Keratinocyte (primary cell): ENCODE results near the gene LYL1. TPM values are rescaled to one million over a fixed set of nuclear protein-coding genes. Genes with fewer than 3 reads are reported as not detected.

Source experiments
- DNase-seq: peaks from one replicate; pipeline ENCODE4 v3.0.0-alpha.2; 2011; ENCODE audit warnings: low read depth, missing footprints, low spot score
- FAIRE-seq: peaks from 2 replicates; lab custom pipeline; 2011; peaks lifted over from hg19 to GRCh38; lab: Jason Lieb, UNC
- H2AFZ ChIP-seq: 2 replicates; pipeline ENCODE4 v1.6.0; 2012; ENCODE audit warnings: low read length, control low read depth, inconsistent platforms; ENCODE audit not compliant: control insufficient read depth
- H3K27ac ChIP-seq: 2 replicates; pipeline ENCODE4 v1.5.1; 2011; ENCODE audit warnings: low read length; ENCODE audit not compliant: control insufficient read depth, insufficient read depth
- H3K27me3 ChIP-seq: 3 replicates; pipeline ENCODE4 v1.6.0; 2011; ENCODE audit warnings: low read length; ENCODE audit not compliant: control insufficient read depth, insufficient read depth; ENCODE audit errors: extremely low read depth
- H3K36me3 ChIP-seq, 2 experiments: 2 replicates in 1 of 2; 3 replicates in 1 of 2; pipeline ENCODE4 v1.5.1; 2011; ENCODE audit warnings: low read length in 2 of 2, mild to moderate bottlenecking in 1 of 2; ENCODE audit not compliant: control insufficient read depth in 2 of 2, insufficient read depth in 2 of 2; ENCODE audit errors: extremely low read depth in 1 of 2
- H3K4me1 ChIP-seq: 3 replicates; pipeline ENCODE4 v1.5.1; 2011; ENCODE audit warnings: low read length; ENCODE audit not compliant: control insufficient read depth, insufficient read depth; ENCODE audit errors: extremely low read depth
- H3K4me2 ChIP-seq: 3 replicates; pipeline ENCODE4 v1.6.0; 2011; ENCODE audit warnings: low read depth, low read length; ENCODE audit not compliant: control insufficient read depth, insufficient read depth; ENCODE audit errors: extremely low read depth
- H3K4me3 ChIP-seq, 3 experiments: fragments of 200-600 bp in 1 of 3; sonication (generic) in 1 of 3; 2 replicates in 2 of 3; 3 replicates in 1 of 3; pipeline ENCODE4 v1.5.1; 2011 to 2016; ENCODE audit warnings: low read length in 3 of 3, mild to moderate bottlenecking in 3 of 3, control low read depth in 2 of 3, inconsistent platforms in 1 of 3, low read depth in 1 of 3, mixed read lengths in 1 of 3, mixed run types in 1 of 3, moderate library complexity in 1 of 3; ENCODE audit not compliant: control insufficient read depth in 2 of 3, insufficient read depth in 2 of 3; ENCODE audit errors: extremely low read depth in 1 of 3
- H3K79me2 ChIP-seq: 2 replicates; pipeline ENCODE4 v1.6.0; 2012; ENCODE audit warnings: low read length; ENCODE audit not compliant: control insufficient read depth, insufficient read depth
- H3K9ac ChIP-seq: 3 replicates; pipeline ENCODE4 v1.6.0; 2011; ENCODE audit warnings: low read length; ENCODE audit not compliant: control insufficient read depth, insufficient read depth; ENCODE audit errors: extremely low read depth
- H3K9me1 ChIP-seq: 3 replicates; pipeline ENCODE4 v1.6.0; 2011; ENCODE audit warnings: low read length; ENCODE audit not compliant: control insufficient read depth, insufficient read depth; ENCODE audit errors: extremely low read depth
- H3K9me3 ChIP-seq: 2 replicates; pipeline ENCODE4 v1.5.1; 2012; ENCODE audit warnings: low read depth, low read length; ENCODE audit not compliant: control insufficient read depth
- H4K20me1 ChIP-seq: 3 replicates; pipeline ENCODE4 v1.6.0; 2011; ENCODE audit warnings: low read length; ENCODE audit not compliant: control insufficient read depth, insufficient read depth; ENCODE audit errors: extremely low read depth
- CTCF ChIP-seq, 3 experiments: IDR thresholded peaks in 1 of 3; conservative IDR thresholded peaks in 1 of 3; optimal IDR thresholded peaks in 1 of 3; 2 replicates in 2 of 3; 3 replicates in 1 of 3; pipeline versions ENCODE3 to v1.5.1; 2011; ENCODE audit warnings: low read length in 3 of 3, mild to moderate bottlenecking in 3 of 3, moderate library complexity in 2 of 3, control low read depth in 1 of 3, inconsistent platforms in 1 of 3; ENCODE audit not compliant: insufficient read depth in 2 of 3; ENCODE audit errors: extremely low read depth in 1 of 3
- EZH2 ChIP-seq: IDR thresholded peaks from one replicate; pipeline ENCODE4 v1.6.1; 2012; ENCODE audit warnings: inconsistent platforms, mild to moderate bottlenecking, low read length, moderate library complexity
- dilution Hi-C: fragments of 300-500 bp; cut with MboI; formaldehyde crosslinking; loops from one replicate; pipeline ENCODE4 v1.7.0; 2020; ENCODE audit warnings: low sequenced_read_pairs; ENCODE audit not compliant: extremely low pct_ligation_motif_present
- polyA plus RNA-seq, 5 experiments: library from polyadenylated mRNA; depleted of rRNA in 3 of 5; stranded (reverse) in 3 of 5; stranded (forward) in 1 of 5; unstranded in 1 of 5; fragments of >200 nt; gene quantifications; 1 replicate in 1 of 5; 2 replicates in 3 of 5; 3 replicates in 1 of 5; pipeline versions ENCODE4 v1.2.1 to v1.2.3, GENCODE V29; 2011 to 2012; ENCODE audit warnings: missing spikeins in 2 of 5, low read depth in 1 of 5, low replicate concordance in 1 of 5

The LYL1 gene
- polyA plus RNA-seq, 1 donor (not counting 4 experiments of a cell fraction or from before 2014, with no cell fraction given), result 0.07 TPM

GRCh38 chr19:13127811-13128575 is 25.3 kb upstream of the LYL1 start:
- DNase-seq (no peak), FAIRE-seq (no peak)
- Histone ChIP-seq H3K36me3 (peaks cover 14 to 19% of the 10 kb centered on the region in 2 experiments), H3K9ac (no peak overlapping the region), H3K27ac (no peak overlapping the region), H3K9me3 (no peaks in the 10 kb centered on the region), H3K4me3 (no peak overlapping the region), H3K27me3 (no peaks in the 10 kb centered on the region), H3K9me1 (peaks cover 5% of the 10 kb centered on the region), H3K4me1 (peaks cover 3% of the 10 kb centered on the region), H3K4me2 (no peak overlapping the region), H3K79me2 (peaks cover 89% of the 10 kb centered on the region), H4K20me1 (peaks cover 34% of the 10 kb centered on the region), H2AFZ (no peak overlapping the region)
- dilution Hi-C loops, result no loop called here
- TF ChIP-seq CTCF (optimal IDR thresholded peaks at IDR 0.05 in 1 of 3, IDR thresholded peaks at IDR 0.05 in 1 of 3, conservative IDR thresholded peaks at IDR 0.05 in 1 of 3; ENCODE audit: extremely low read depth in 1 of 3, insufficient read depth in 2 of 3, low read length in 3 of 3), result no peak
- no peak for TF ChIP-seq EZH2

DNA sequence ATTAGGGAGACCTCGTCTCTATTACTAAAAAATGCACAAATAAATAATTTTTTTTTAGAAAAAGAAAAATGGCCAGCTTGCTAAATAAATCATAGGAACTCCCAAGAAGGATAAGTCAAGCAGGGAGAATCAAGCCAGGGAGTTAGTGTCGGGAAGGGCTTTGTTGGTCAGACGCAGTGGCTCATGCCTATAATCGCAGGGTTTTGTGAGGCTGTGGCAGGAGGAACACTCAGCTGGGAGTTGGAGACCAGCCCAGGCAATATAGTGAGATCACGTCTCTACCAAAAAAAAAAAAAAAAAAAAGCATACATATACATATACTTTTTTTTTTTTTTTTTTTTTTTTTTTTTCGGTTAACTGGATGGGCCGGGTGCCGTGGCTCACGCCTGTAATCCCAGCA is 24.4 kb upstream of the LYL1 start:
- peaks cover 4% of the 10 kb centered on the region for H3K9me1 ChIP-seq
- dilution Hi-C loops, result no loop called here
- H3K4me2 ChIP-seq, result no peak overlapping the region
- FAIRE-seq, result no peak
- no peaks in the 10 kb centered on the region for H3K4me1 ChIP-seq
- TF ChIP-seq CTCF (optimal IDR thresholded peaks at IDR 0.05 in 1 of 3, IDR thresholded peaks at IDR 0.05 in 1 of 3, conservative IDR thresholded peaks at IDR 0.05 in 1 of 3; ENCODE audit: extremely low read depth in 1 of 3, insufficient read depth in 2 of 3, low read length in 3 of 3), result no peak
- no peaks in the 10 kb centered on the region for H3K27me3 ChIP-seq
- H3K9me3 ChIP-seq, result no peaks in the 10 kb centered on the region
- peaks cover 92% of the 10 kb centered on the region for H3K79me2 ChIP-seq
- peaks cover 16 to 17% of the 10 kb centered on the region in 2 experiments for H3K36me3 ChIP-seq
- H3K4me3 ChIP-seq, result no peak overlapping the region
- no peak overlapping the region for H2AFZ ChIP-seq
- H4K20me1 ChIP-seq, result peaks cover 38% of the 10 kb centered on the region
- no peak overlapping the region for H3K9ac ChIP-seq
- no peak overlapping the region for H3K27ac ChIP-seq
- DNase-seq, result no peak
